HG02610 (cell line): ENCODE measurements around the gene TBC1D22A.

Experiments
- ATAC-seq: cut with Tn5 transposase; IDR thresholded peaks from one replicate; pipeline ENCODE4 v1.9.1; 2021; ENCODE audit warnings: mild to moderate bottlenecking, moderate library complexity; ENCODE audit not compliant: unreplicated experiment

The TBC1D22A gene

DNA sequence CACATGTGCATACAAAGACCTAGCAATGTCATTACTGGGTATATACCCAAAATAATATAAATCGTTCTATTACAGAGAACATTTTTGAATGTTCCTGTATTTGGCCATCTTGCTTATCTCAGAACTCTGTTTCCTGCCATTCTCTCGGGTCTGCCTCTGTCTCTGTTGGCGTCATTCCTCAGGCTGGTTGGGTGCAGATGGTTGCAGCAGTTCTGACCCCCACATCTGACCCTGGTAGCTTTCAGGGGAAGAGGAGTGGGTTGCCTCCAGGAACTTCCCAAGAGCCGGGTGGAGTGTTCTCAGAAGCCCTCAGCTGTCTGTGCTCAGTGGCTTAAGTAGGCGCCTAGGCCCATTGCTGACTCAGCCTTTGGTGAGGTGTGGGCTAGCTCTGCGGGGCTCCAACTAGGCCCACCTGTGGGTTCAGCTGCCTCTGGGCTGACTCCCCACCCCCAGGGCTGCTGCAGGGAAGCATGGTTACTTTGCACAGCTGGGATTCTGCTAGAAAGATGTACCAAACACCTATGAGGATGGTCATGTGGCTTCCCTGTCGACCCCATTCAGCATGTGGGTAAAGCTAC lies 114.0 kb downstream of the TBC1D22A start:
- no peak for ATAC-seq

DNA sequence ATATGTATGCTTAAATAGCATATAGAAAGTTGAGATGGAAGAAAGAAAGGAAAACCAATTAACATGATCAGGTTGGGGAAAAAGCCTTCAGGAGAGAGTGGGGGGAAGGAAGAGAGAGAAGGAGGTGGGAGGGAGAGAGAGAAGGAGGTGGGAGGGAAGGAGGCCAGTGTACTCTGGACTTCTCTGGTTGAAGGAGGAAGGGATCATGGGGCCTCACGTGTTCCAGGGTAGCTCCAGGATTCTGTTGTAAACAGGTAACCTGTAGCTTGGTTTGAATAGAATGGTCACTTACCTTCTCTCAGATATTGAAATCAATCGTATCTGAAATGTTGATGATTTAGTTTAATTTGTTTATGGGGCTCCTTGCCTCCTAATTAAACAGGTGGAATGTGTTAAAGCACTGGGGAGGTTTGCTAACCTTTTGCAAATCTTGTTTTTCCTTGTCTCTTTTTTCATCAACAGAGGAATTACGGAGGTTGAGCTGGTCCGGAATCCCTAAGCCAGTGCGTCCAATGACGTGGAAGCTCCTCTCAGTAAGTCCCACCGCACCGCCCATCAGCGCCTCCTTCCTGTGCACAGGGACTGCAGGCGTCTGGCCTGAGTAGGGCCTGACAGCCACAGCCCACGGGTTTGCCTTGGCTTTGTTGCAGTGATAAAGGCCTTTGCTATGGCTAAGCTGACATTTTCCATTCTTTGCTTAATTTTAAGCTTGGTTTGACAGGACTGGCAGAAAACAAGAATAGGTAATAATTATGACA lies 115.9 kb downstream of the TBC1D22A start:
- no peak for ATAC-seq

DNA sequence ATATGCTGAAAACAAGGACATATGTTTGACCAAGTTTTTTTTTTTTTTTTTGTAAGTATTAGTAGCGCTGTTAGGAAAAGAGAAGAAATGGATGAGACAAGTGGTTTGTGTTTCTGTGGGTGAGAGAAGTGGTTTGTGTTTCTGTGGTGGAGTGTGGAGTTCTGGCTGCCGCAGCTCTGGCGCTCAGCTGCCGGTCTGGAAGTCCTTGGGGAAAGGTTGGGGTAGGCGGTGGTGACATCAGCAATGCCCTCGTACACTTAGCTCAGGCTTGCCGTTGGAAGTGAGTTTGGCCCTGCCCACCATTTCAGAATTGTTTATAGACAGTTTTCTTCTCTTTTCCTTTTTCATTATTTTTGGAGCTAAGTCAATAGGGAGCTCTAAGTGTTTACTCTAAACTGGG lies 116.6 kb downstream of the TBC1D22A start:
- ATAC-seq: no peak

DNA sequence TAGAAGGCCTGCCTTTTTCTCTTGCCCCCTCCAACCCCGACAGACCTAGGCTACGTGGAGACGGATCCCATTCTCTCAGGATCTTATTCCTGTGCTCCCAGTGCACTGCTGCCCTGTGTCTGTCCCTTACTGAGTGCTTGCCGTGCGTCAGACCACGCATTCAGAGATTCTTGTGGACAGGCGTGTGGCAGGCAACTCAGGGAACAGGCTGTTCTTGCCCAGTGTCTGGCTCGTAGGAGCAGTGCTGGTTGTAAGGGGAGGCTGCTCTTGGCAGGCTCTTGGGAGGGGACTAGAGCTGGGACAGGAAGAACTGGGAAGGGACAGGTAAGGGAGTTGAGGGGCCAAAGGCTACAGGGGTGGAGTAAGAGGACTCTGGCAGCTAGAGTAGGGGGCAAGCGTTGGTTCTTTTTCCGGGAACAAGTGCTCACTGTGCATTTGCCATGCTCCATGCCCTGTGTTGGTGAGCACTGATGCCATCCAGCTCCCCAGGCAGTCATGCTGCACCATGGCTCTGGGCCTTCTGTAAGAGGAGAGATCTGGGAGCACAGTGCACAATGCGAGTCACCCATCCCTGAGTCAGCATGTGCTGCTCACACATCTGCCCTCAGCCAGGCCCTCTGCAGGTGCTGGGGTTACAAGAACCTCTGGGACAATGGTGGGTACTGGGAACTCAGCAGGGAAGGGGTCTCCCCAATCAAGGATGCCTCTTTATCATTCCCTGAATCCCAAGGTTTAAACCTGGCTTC lies 119.1 kb downstream of the TBC1D22A start:
- ATAC-seq: no peak

DNA sequence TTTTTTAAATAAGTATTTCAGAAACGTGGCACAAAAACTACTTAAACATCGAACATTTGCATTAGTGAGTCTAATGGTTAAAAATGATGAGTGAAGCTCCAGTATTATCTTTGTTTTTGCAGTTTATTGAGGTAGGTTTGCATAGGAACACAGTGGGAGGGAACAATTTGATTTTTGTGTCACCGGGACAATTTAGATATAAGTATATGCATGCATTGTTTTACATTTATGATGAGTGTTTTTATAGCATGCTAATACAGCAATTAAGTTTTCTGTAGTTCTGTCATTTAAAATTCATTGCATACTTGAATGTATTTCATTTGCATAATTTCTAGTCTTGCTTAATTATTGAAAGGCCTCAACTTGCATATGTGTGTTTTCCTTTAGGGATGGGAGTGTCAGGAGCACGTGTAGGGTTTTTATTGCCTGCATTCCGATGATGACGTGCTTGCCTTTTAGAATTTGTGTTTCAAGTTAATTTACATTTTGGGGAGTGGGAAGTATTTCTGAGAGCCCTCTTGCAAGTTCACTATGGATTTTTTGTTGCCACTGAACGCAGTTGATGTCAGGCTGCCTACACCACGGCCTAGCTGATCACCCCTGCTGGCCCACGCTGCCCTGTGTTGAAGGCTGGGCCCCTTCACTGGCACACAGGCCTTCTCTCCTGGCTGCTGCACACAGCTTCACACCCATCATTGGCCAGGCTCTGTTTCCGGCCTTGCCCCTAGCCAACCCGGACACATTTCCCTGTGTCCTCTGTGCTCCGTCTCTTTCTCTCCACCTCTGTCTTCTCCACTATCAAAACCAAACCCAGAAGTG lies 120.9 kb downstream of the TBC1D22A start:
- ATAC-seq: no peak

DNA sequence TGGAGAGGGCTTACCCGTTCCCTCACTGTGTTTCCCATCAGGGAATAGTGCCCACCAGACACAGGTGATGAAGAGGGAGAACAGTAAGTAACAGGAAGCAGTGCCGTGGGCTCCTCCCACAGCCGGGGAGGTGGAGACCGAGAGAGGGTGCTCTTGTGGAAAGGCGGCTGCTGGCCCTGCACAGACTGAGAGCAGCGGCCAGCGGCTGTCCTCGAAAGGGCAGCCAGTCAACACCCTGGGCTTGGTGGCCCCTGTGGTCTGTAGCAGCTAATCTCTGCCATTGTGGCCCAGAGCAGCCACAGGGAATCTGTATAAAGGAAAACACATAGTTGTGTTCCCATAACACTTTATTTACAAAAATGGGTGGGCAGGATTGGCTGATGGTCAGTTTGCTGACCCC lies 121.9 kb downstream of the TBC1D22A start:
- ATAC-seq: no peak

DNA sequence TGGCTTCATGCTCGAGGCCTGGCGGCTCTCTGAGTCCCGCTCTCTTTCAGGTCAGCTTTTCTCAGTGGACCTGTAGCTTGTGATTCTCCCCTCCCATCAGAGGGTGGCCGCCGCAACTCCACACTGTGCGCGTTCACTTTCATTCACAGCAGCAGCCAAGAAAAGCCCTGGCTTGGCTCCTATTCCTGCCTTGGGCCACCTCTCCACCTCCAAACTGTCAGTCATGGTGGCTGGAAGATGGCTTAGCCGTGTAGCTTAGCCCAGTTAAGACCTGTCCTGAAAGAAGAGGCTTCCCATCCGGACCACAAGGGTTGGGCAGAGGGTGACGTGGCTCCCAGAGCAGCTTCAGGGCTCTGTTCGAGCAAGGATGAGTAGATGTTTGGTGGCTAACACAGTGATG lies 125.5 kb downstream of the TBC1D22A start:
- ATAC-seq: no peak

DNA sequence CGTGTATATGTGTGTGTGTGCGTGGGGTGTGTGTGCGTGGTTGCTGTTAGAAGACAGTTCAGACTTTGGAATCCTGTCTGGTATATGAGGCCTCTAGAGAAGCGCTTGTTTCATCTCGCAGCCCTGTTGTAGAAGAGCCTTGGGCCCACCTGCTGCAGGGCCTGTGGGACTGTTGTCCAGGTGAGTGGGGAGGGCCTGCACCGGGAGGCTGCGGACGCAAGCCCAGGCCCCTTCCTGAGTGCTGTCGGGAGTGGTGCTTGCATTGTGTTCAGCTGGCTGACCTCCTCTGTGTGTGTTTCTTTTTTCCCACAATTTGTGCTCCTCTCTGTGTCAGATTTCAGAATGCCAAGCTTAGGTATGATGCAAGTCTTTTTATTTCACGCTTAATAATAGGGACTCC lies 128.4 kb downstream of the TBC1D22A start:
- no peak for ATAC-seq

DNA sequence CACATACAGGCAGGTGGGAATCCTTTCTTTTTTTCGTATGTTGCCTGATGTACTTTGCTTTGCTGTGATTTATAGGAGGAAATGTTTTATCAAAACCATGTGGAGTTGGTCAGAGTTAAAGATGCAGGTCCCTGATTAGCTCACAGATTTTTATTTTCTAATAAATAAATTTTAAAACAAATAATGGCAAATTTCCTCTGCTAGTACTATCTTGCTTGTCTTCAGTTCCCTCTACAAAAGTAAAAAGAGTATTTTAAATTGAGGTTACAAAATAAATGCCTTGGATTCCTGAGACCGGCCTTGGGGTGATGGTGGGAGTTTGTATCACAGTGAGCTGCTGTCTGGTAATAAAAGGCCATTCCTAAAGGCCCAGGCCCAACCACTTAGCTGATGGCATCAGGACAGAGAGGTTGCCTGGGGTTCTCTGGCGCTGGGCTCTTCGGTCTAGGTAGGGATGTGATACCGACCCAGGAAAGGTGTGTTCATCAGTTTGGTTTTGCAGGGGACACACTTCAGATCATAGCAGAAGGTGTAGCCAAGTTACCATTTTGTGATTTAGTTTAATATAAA lies 129.0 kb downstream of the TBC1D22A start:
- ATAC-seq: no peak

DNA sequence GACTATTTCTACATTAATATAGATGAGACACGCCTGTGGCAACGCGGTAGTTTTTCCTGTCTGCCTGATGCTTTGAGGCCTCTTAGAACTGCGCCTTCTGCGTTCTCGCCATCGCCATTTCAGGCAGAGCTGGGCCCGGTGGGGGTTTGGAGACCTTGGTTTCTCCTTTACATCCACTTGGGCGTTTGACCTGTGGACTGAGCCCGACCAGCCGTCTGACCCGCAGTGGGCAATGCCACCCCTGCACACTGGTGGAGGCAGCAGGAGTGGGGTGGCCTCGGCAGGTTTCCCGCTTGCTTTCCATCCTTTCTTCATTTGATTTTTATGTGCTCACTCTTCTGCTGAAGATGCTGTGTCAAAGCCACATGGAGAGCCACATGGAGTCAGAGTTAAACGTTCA lies 130.4 kb downstream of the TBC1D22A start:
- no peak for ATAC-seq

DNA sequence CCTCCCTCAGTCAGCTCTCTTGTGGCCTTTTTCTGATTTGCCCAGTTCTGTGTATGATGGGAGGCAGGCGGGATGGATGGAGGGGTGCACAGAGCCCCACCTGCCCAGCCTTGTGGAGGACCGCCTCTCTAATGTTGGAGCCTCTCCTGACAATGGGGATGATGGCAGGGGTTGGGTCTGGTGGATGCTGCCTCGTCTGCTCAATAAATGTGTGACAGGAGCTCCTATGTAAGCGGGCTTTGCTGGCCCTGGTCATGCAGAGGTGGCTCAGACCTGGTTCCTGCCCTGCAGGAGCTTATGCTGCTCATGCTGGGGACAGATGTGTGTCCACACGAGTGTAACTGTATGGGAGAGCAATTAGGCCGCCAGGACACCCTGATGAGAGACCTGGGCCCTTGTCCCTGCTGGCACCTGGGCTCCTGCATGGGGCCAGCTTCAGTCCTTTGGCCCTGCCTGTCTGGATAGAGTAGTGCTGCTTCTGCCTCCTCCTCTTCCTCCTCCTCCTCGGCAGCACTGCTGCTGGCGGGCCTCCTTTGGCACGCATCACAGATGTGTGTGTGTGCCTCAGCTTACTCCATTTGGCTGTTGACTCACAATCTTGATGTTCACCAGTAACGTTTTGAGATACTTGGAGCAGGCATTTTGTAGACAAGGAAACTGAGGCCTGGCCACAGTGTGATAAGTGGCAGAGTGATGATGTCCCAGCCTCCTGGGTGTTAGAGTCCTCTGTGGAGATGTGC lies 131.0 kb downstream of the TBC1D22A start:
- no peak for ATAC-seq

DNA sequence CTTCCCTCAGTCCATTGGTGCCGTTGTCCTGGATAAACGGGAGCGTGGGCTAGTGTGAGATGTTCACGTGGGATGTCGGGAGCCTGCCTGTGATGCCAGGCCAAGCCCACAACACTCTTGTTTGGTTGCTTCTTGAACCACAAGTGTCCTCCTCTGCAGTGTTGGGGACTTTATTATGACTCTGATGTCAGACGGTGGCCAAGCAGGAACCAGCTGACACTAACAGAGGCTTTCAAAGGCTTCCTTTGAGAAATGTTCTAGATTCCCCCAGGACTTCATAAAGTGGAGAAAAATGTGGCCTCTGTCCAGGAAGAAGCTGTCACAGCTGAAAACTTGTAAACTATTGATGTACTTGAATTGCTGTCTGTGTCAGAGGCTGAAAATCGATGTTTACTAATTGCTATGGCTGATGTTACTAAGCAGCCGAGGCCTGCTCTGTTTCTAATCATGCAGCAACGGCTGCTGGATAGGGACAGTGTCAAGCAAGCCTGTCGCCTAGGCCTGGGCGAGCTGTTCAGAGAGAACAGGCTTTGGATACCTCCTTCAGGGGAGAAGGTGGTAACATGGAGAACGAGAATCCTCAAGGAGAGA lies 131.7 kb downstream of the TBC1D22A start:
- ATAC-seq: no peak

DNA sequence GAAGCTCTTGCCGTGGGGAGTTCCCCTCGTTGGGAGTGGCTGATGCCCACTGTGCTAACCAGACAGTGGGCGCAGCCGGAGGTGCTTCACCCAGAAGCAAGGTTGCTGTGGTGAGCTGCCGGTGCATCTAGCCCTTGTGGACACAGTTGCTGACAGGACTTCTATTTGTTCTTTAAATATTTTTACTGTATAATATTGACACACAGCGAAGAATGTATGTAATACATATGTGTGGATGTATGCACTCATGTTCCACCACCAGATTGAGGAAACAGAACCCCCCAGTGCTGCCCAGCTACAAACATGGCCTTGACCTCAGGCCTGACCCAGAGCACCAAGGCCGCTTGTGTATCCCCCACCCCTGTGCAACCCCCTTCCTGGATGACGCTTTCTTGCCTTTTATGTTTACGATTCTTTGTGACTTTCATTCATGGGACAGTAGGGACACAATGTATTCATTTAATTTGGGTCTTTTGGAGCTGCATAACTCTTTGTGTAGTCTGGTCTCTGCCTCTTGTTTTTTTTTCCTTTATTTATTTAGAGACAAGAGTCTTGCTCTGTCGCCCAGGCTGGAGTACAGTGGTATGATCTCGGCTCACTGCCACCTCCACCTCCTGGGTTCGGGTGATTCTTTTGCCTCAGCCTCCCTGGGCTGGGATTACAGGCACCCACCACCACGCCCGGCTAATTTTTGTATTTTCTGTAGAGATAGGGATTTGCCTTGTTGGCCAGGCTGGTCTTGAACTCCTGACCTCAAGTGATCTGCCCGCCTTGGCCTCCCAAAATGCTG lies 132.6 kb downstream of the TBC1D22A start:
- ATAC-seq: no peak

DNA sequence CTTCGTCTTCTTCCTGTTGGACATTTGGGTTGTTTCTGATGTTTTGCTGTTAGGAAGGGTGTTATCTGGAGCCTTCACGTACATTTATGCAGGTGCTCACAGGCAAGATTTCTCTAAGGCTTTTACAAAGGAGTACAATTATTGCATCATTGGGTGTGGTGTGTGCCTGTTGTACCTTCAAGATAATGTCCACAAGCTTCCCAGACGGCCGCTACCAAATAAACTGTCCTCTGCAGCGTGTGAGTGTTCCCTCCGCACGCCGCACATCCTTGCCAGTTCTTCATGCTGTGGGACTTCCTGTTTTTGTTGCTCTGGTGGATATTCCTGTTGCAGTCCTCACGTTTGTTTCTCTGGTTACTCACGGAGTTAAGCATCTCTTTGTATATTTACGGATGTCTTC lies 133.3 kb downstream of the TBC1D22A start:
- no peak for ATAC-seq

DNA sequence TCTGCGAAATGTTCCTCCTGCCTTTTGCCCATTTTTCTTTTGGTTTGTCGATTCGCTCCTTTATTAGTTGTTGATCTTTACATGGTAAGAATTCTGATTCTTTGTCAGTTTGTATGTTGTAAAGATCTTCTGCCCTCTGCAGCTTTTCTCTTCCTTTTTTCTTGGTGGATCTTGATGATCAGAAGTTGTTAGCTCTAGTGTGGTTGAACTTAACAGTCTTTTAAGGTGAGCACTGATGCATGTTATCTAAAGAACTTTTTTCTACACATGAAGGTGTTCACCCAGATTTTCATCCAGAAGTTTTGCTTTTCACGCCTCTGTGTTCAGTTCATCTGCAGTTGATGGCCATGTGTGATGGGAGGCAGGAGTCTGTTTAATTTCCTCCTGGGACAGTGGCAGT lies 133.7 kb downstream of the TBC1D22A start:
- ATAC-seq: no peak

DNA sequence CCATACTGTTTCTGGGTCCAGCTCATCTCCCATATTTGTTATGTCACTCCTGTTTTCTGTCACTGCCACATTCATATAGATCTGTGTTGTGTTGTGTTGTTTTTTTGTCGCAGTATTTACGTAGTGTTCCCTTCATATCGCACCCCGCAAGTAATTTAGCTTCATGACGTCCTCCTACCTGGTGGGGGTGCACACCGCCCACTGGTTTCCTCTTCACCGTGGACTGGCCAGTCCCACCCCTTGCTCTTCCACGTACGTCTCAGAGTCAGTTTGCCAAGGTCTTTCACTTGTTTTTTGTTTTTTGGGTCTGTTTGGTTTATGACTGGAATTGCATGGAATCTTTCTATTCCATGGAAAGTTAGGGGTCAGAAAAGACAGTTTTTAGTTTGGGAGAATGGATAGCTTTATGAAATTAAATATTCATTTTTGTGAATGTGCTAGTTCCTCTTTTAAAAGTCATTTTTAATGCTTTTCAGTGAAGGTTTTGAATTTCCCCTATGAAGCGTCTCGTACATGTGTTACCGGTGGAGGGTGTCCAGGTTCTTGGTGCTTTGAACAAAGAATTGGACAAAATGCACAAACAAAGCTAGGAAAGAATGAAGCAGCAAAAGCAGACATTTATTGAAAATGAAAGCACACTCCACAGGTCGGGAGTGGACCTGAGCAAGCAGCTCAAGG lies 134.3 kb downstream of the TBC1D22A start:
- ATAC-seq: no peak

DNA sequence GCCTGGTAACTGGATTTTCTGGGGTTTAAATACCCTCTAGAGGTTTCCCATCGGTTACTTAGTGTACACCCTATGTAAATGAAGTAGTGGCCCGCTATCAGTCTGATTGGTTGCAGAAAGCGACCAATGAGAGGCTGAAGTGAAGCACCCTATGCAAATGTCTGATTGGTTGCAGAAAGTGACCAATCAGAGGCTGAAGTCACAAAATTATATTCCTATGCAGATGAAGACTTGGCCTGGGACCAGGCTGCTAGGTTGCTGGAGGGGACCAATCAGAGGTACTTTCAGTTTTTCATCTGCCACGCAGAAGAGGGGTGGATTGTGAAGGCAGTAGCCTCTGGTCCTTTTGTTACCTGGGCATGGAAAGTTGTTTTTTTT lies 134.8 kb downstream of the TBC1D22A start:
- no peak for ATAC-seq

DNA sequence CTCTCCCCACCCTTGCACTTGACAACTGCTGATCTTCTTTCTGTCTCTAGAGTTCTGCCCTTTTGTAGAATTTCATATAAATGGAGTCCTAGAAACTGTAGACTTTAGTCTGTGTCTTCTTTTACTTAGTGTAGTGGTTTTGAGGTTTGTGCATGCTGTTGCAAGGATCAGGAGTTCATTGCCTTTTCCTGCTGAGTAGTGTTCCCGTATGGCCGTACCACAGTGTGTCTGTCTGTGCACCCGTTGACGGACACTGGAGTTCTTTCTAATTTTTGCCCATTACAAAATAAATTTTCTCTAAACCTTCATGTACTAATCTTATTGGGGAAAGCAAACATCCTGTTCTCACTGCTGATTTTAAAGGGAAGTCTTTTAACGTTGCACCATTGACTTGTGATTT lies 138.1 kb downstream of the TBC1D22A start:
- ATAC-seq: no peak

DNA sequence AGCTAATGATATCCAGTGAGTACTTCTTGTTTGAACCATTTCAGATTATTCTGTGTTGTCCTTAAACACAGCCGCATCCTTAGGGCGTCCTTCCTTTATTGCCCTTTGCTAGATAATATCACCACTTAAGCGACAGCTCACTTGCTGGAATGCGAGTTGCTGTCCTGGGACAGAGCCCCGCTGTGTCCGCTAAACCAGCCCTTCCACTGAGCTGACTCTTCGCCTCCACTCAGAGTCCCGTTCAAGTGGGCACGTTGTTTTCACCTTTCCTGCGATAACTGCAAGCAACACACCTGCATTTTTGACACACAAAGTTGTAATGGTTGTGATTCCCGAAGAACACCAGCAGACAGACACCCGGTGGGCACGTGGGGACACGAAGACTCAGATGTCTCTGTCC lies 140.0 kb downstream of the TBC1D22A start:
- ATAC-seq: no peak
